ENCODE measurements around the gene SMU1.

The SMU1 gene

GRCh38 chr9:33043671-33044070, 32.8 kb downstream of the SMU1 start:
- no peak for DNase-seq

DNA sequence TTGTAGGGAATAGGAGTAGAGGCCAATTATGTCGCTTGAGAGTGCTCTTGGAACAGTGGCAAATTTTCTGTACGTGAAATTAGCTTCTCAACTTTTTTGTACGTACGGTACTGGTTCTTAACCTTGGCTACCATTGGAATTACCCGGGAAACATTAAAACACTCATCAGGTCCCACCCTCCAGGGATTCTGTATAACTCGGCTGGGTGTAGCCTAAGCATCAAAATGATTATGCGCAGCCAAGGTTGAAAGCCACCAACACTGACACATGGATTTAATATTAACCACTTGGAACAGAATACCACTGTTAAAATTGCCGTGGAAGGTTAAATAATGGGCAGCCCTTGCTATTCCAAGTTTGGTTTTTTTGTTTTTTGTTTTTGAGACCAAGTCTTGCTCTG, 34.0 kb downstream of the SMU1 start:
- DNase-seq: no peak

DNA sequence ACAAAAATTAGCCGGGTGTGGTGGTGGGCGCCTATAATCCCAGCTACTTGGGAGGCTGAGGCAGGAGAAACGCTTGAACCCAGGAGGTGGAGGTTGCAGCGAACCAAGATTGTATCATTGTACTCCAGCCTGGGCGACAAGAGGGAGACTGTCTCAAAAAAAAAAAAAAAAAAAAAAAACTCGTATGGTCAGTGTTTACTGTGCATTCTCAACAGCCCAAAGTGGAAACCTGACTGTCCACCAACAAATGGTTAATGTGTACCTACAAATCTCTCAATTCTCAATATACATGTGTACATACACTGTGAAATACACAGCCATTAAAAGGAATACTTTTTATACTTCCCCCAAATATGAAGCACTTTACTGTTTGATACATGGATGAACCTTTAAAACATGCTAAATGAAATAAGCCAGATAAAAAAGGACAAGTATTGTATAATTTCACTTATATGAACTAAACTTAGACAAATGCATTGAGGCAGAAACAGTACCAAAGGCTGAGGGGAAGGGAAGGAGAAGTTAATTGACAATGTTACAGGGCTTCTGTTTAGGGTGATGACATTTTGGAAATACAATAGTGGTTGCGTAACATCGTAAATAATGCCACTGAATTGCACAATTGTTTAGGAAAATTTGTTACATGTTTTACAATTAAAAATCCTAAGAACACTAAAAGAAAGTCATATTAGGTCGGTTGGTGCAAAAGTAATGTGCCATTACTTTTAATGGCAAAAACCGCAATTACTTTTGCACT, 34.9 kb downstream of the SMU1 start:
- no peak for DNase-seq

DNA sequence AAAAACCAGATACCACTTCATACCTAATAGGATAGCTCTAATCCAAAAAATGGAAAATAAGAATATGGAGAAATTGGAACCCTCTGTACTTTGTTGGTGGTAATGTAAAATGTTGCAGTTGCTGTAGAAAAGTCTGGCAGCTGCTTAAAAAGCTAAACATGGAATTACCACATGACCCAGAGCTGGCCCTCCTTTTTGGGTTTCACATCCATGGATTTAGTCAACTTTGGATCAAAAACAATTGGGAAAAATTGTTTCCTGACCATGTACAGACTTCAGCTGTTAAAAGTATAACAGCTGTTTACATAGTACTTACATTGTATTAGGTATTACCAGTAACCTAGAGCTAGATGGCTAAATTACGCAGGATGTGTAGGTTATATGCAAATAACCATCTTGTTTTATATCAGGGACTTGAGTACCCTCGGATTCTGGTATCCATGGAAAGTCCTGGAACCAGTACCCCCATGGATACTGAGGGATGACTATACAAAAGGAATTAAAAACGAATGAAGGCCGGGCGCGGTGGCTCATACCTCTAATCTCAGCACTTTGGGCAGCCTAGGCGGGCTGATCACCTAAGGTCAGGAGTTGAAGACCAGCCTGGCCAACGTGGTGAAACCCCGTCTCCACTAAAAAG, 35.6 kb downstream of the SMU1 start:
- DNase-seq: no peak

DNA sequence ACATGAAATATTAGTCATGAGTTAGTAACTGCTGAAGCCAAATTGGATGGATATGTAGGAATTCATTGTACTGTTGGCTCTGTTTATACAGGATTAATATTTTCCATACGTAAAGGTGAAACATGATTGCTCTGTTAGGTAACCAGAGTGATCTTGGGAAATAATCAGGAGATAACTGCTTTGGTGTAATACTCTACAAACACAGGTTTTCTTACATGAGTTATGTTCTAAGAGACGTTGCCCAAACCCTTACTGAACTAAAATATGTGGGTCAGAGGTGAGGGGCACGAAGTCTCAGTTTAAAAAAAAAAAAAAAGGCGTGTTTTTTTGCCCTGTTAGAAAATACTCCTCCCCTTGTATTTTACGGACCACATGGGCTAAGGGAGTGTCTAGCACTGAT, 43.6 kb downstream of the SMU1 start:
- DNase-seq: no peak

GRCh38 chr9:33032292-33032691, 44.2 kb downstream of the SMU1 start:
- no peak for DNase-seq

DNA sequence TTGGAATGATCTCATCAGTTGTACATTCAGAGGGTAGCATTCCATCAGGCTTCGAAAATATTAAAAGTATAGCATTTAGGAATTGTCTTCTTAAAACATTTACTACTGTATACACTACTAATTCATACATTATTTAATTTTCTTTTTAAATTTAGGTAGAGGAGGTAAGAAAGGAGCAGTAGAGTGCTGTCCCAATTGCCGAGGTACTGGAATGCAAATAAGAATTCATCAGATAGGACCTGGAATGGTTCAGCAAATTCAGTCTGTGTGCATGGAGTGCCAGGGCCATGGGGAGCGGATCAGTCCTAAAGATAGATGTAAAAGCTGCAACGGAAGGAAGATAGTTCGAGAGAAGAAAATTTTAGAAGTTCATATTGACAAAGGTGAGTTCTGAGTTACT, 46.2 kb downstream of the SMU1 start:
- no peak for DNase-seq

GRCh38 chr9:33029231-33029786, 47.2 kb downstream of the SMU1 start:
- no peak for DNase-seq

DNA sequence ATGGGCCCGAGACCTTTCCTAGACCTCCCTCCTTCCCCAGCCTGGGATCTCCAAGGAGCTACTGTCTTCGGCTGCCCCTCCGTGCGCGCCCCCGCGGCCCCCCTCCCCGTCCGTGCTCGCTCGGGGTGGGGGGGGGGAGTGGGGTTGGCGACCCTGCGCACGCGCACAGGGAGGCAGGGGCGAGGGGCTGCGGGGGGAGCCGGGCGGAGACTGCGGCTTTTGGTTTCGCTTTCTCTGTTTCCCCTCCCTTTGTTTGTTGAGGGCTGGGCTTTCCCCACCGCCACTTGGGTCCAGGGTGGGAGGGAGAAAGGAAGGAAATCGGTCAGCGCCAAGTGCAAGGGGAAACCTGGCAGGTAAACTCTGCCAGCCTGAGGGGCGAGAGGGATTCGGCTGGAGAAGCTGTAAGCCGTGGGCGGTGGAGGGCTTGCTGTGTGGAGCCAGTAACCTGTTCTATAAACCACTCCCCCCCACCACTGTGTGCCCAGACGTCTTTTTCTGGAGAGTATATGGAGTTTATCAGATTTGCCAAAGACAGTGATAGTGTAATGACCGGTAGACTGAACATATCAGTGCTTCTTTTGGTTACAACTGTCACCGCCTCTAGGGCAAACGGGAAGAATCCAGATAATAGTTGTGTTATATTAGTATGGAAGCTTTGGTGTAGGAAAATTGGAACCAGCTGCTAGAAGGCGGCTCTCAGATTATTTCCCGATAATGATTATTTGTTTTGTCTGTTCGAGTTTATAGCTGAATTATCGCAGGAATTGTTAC, 50.7 kb downstream of the SMU1 start:
- DNase-seq: no peak

DNA sequence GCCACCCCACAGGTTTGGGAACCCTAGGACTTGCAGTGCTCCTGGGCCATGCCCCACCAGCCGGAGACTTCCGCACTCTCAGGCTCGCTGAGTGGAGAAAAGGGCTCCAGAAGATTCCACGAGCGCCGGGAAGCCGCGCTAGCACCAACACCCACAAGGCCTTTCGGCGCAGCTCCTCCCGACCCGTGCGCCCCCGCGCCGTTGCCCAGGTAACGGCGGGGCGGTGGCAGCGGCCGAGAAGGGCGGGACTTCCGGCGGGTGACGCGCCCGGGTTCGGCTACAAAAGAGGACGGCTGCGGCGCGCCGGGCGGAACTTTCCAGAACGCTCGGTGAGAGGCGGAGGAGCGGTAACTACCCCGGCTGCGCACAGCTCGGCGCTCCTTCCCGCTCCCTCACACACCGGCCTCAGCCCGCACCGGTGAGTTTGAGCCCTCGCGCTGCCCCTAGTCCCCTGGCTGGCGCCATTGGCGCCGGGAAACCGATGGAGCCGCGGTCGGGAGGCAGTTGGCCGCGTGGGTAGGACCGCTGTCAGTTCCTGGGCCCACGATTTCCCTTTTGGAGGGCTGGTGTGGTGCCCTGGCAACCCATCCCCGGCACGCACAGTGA, 51.4 kb downstream of the SMU1 start, which contains the start of gene DNAJA1:
Gene DNAJA1 (plus strand): TSS at position 308 of the 606 bp plus-strand sequence. CDS start 1,212 bp downstream, outside the sequence.
- DNase-seq: peak; percentile 35

DNA sequence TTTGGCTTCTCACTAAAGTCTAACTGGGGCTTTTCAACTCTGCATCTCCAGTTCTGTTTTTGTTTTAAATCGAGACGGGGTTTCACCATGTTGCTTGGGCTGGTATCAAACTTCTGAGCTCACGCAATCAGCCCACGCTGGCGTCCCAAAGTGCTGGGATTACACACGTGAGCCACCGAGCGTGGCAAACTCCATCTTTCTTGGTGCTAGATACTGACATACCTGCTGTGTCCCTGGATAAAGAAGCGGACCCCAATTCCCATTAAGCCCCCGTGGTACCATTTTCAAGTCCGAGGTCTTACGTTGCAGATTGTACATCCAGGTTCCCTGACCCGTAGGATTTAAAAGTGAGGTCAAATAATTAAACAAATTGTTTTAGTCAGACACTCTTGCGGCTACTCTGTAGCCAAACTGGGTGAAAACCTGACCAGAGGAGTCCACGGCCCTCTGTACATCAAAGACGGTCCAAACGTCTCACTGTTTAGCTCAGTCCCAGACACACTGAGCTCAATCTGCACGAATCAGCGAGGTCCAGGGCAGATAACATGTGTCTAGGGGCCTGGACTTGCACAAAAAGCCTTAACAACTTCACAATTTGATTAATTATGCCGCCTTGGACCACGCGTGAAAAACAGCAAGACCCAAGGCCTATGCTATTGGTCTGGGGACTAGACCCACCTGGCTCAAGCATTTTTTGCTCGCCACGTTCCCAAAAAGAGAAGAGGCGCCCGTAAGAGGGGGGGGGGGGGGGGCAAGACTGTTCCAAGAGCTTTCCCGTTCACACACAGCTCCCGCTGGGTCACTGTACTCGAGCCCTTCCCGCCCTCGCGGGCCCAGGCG, 52.1 kb downstream of the SMU1 start:
- DNase-seq: no peak

DNA sequence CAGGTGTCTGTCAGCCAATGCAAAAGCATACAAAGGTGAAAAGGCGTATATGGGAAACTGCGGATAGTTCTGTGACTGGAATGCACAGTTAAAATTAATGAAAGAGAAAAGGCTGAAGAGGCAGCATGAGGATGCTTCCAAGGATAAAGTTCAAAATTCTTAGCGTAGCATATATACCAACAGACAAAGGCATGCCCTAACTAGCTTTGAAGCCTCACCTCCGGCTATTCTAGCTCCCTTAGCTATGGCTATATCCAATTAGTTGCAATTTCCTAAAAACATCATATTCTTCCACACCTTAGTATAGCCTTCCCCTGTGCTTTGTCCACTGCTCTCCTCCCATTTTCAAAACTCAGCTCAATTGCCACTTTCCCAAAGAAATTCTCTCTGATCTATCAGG, 52.8 kb downstream of the SMU1 start:
- DNase-seq: no peak

GRCh38 chr9:33022755-33023154, 53.7 kb downstream of the SMU1 start:
- DNase-seq: no peak

DNA sequence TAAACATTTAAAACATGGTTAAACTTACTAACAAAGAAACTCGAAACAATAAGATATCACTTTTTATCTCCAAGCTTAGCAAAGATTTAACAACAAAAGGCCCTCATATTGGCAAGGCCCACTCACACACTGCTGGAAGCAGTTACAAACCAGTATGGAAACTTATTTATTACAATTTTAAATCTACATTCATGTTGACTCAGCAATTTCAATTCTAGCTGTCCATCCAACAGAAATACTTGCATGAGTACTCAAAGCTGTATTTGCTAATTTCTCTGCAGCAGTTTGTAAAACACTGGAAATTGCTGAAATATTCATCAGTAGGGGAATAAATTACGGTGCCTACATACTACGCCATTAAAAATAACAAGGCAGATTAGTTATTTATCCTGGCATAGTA, 54.2 kb downstream of the SMU1 start:
- DNase-seq: no peak

GRCh38 chr9:33019797-33020196, 56.7 kb downstream of the SMU1 start:
- DNase-seq: no peak

GRCh38 chr9:33017283-33018041, 59.0 kb downstream of the SMU1 start:
- no peak for DNase-seq

GRCh38 chr9:33014665-33015014, 61.8 kb downstream of the SMU1 start:
- DNase-seq: no peak

DNA sequence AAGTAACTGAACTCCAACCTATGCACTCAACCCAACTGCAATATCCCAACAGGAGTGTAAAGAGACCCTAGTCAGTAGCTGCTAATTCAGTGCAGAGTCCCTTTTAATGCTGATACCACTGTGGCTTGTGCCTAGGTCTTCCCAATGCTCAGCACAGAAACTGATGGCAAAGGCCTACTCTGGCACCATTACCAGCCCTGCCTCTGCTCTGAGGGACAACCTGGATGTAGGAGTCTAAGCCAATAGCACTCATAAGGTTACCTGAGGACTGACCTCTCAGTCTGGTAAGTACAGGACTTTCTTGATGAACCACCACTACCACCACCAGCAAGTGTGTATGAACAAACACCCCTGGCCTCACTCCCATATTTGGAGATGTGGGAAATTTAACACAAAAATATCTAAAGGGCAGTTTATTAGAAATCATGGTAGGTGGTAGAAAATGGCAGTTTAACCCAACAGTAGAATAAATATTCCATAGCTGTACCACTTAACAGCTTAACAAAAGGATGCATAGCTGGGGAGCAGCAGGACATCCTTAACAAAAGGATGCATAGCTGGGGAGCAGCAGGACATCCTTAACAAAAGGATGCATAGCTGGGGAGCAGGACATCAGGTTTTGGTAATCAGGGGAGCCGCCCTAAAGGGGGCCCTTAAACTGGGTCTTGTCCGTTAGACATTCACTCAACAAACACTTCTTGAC, 62.4 kb downstream of the SMU1 start:
- no peak for DNase-seq

DNA sequence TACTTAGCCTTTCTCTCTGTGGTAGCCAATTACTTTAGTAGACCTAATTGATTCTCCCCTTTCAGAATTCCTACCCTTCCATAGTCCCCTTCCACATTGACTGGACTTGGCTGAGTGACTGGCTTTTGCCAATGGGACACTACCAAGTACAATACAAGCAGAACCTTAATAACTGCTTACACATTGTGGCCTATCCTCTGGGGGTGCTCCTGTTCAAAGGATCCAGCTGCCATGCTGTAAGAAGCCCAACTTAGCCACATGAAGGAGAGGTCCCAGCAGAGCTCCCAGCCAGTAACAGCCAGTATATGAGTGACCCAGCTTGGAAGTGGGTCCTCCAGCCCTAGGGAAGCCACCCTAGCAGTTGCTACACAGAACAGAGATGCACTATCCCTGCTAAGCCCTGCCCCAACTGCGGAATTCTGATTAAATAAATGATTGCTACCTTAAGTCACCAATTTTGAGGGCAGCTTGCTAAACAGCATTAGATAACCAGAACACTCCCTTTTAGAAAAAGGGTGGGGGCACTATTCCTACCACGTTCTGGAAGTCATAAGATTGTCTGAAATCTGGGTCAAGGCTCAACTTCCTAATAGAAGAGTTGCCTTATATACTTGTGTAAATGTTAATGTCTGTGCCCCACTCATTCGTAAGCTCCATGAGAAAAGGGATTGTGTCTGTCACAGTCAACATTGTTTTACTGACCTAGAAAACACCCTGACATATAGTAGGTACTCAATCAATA, 64.0 kb downstream of the SMU1 start:
- DNase-seq: no peak

- DNase-seq: no peak
Measured at GRCh38 chr9:33011831-33012230, 64.6 kb downstream of the SMU1 start.
